IPS-20b (cell line): Measurements from ENCODE around the gene SDK1.

ENCODE experiments used
- H3K27ac ChIP-seq: one replicate; pipeline ENCODE4 v1.5.1; 2013; ENCODE audit warnings: low read length
- H3K27me3 ChIP-seq: 2 replicates; pipeline ENCODE4 v1.6.1; 2013; ENCODE audit warnings: mild to moderate bottlenecking, low read length, inconsistent platforms; ENCODE audit not compliant: insufficient read depth
- H3K36me3 ChIP-seq: 2 replicates; pipeline ENCODE4 v1.6.1; 2013; ENCODE audit warnings: low read depth, mild to moderate bottlenecking, inconsistent platforms, low read length, moderate library complexity; ENCODE audit not compliant: insufficient read depth
- H3K4me1 ChIP-seq: 2 replicates; pipeline ENCODE4 v1.6.1; 2013; ENCODE audit warnings: mild to moderate bottlenecking, control low read depth, inconsistent platforms, low read length, moderate library complexity; ENCODE audit not compliant: insufficient read depth
- H3K4me3 ChIP-seq: 2 replicates; pipeline ENCODE4 v1.5.1; 2013; ENCODE audit warnings: mild to moderate bottlenecking, low read length, inconsistent platforms
- H3K9ac ChIP-seq: 2 replicates; pipeline ENCODE4 v1.6.1; 2013; ENCODE audit warnings: low read depth, mild to moderate bottlenecking, inconsistent platforms, low read length, moderate library complexity
- H3K9me3 ChIP-seq: 2 replicates; pipeline ENCODE4 v1.6.1; 2013; ENCODE audit warnings: mild to moderate bottlenecking, low read depth, low read length, inconsistent platforms; ENCODE audit not compliant: insufficient read depth

The SDK1 gene

GRCh38 chr7:4066626-4067475, 765.8 kb downstream of the SDK1 start:
- Histone ChIP-seq H3K9ac (no peak overlapping the region), H3K36me3 (no peaks in the 10 kb centered on the region), H3K4me3 (no peak overlapping the region), H3K4me1 (no peaks in the 10 kb centered on the region; the same call in 1 of the 2 replicates), H3K27me3 (no peaks in the 10 kb centered on the region), H3K9me3 (no peaks in the 10 kb centered on the region), H3K27ac (no peak overlapping the region)

- H3K4me3 ChIP-seq = no peak overlapping the region
- H3K9me3 ChIP-seq = no peaks in the 10 kb centered on the region
- no peak overlapping the region for H3K27ac ChIP-seq
- H3K9ac ChIP-seq = no peak overlapping the region
- H3K27me3 ChIP-seq = no peaks in the 10 kb centered on the region
- no peaks in the 10 kb centered on the region; the same call in 1 of the 2 replicates for H3K4me1 ChIP-seq
- H3K36me3 ChIP-seq = no peaks in the 10 kb centered on the region
Measured at GRCh38 chr7:4067476-4067760, 766.4 kb downstream of the SDK1 start.

- Histone ChIP-seq H3K9ac (no peak overlapping the region), H3K27ac (no peak overlapping the region), H3K9me3 (no peaks in the 10 kb centered on the region), H3K27me3 (no peaks in the 10 kb centered on the region), H3K4me3 (no peak overlapping the region), H3K36me3 (no peaks in the 10 kb centered on the region), H3K4me1 (no peaks in the 10 kb centered on the region; the same call in 1 of the 2 replicates)
Measured at GRCh38 chr7:4067874-4068273, 766.8 kb downstream of the SDK1 start.

DNA sequence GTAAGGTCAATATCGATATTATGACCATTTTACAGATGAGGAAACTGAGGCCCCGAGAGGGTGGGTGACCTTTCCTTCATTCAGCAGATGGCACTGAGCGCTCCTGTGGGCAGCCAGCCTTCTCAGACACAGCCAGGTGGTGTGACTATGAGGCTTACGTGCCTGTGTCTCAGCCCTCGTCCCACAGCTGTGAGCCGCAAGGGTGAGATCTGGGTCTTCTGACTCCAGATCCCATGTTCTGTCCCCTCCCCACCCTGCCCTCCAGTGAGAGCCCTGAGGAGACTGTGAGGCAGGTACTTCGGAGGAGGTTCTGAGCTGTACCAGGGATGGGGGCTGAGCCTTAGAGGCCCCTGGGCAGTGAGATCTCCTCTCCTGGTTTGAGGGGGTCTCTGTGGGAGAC, 767.2 kb downstream of the SDK1 start:
- no peak overlapping the region for H3K27ac ChIP-seq
- no peak overlapping the region for H3K9ac ChIP-seq
- H3K27me3 ChIP-seq = no peaks in the 10 kb centered on the region

DNA sequence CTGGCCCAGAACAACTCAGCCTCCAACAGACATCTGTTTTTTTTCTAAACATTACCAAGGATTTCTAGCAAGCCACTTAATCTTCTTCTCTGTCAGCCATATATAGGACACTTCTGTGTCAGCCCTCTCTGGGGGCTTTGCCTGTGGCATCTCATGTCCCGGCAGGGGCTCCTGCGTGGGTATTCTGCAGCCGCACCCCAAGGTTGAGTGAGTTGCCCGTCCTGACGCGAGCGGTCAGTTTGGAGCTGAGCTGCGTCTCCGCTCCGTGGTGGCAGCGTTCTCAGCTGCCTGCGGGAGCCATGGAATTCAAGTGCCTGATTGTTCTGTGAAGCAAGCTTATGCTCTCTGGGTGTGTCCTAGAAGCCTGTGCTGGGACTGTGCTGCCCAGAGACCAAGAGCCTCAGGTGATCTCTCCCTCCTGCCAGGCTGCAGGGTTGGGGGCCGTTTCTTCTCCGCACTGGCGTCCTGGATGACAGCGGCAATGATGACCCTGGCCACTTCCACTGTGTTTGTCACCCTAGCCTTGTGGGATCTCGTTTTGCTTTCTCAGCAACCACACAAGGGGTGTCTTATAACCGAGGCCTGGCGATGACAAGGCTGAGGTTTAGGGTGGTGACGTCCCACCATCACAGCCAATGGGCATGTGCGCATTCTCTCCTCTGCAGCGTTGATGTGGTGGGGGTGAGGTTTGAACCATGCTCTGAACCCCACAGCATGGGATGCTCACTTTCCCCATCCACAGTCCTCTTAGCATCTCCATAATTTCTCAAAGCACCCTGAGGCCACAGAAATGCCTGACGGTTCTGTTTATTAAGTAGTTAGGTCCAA, 768.4 kb downstream of the SDK1 start:
- H3K27me3 ChIP-seq = no peaks in the 10 kb centered on the region
- H3K9me3 ChIP-seq = no peaks in the 10 kb centered on the region
- no peaks in the 10 kb centered on the region for H3K36me3 ChIP-seq
- H3K4me3 ChIP-seq = no peak overlapping the region
- H3K4me1 ChIP-seq = no peaks in the 10 kb centered on the region; the same call in 1 of the 2 replicates
- H3K9ac ChIP-seq = no peak overlapping the region
- H3K27ac ChIP-seq = no peak overlapping the region

More for the DNA sequence above, 767.2 kb downstream of the SDK1 start:
- Histone ChIP-seq H3K4me3 (no peak overlapping the region), H3K4me1 (no peaks in the 10 kb centered on the region; the same call in 1 of the 2 replicates), H3K36me3 (no peaks in the 10 kb centered on the region), H3K9me3 (no peaks in the 10 kb centered on the region)

GRCh38 chr7:4070214-4070613, 769.2 kb downstream of the SDK1 start:
- Histone ChIP-seq H3K9ac (no peak overlapping the region), H3K27ac (no peak overlapping the region), H3K4me3 (no peak overlapping the region), H3K36me3 (no peaks in the 10 kb centered on the region), H3K27me3 (no peaks in the 10 kb centered on the region), H3K4me1 (no peaks in the 10 kb centered on the region; the same call in 1 of the 2 replicates), H3K9me3 (no peaks in the 10 kb centered on the region)

- no peaks in the 10 kb centered on the region; the same call in 1 of the 2 replicates for H3K4me1 ChIP-seq
- no peaks in the 10 kb centered on the region for H3K9me3 ChIP-seq
- no peak overlapping the region for H3K27ac ChIP-seq
- no peaks in the 10 kb centered on the region for H3K36me3 ChIP-seq
- no peak overlapping the region for H3K9ac ChIP-seq
- H3K4me3 ChIP-seq = no peak overlapping the region
- no peaks in the 10 kb centered on the region for H3K27me3 ChIP-seq
Measured at GRCh38 chr7:4071370-4072058, 770.5 kb downstream of the SDK1 start.

DNA sequence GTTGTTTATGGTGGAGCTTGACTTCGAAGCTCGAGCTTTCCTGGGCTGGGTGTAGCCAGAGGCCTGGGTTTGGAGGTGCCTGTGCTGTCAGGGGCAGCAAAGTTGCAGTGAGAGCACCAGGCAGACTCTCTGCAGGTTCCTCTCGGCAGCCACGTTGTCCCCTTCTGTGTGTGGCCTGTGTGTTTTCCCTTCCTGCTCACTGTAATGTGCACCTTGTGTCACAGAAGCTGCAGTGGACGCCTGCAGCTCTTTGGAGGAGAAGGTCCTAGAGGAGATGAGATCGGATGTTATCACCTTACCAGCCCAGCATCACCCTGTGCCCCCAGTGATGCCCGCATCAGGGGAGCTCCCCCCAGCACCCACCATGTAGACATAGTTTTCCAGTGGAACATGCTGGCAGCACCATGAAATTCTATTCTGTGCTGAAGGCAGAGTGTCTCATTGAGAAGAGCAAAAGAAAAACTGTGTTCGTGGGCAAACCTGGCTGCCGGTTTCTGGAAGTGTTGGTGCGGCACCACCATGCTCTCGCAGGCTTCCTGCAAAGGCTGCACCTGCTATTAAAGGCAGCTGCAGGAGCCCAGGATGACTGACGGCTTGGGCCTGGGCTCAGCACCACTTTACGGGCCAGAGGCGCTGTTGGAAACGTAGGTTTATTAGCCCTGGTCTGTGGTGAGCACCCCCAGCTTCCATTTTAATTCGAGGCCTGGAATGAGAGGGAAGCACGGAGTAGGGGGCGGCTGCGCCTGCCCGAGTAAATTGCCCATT, 771.3 kb downstream of the SDK1 start:
- H3K9ac ChIP-seq = no peak overlapping the region
- H3K4me3 ChIP-seq = no peak overlapping the region
- H3K36me3 ChIP-seq = no peaks in the 10 kb centered on the region
- no peaks in the 10 kb centered on the region for H3K27me3 ChIP-seq
- no peaks in the 10 kb centered on the region; the same call in 1 of the 2 replicates for H3K4me1 ChIP-seq
- H3K27ac ChIP-seq = no peak overlapping the region
- no peaks in the 10 kb centered on the region for H3K9me3 ChIP-seq

DNA sequence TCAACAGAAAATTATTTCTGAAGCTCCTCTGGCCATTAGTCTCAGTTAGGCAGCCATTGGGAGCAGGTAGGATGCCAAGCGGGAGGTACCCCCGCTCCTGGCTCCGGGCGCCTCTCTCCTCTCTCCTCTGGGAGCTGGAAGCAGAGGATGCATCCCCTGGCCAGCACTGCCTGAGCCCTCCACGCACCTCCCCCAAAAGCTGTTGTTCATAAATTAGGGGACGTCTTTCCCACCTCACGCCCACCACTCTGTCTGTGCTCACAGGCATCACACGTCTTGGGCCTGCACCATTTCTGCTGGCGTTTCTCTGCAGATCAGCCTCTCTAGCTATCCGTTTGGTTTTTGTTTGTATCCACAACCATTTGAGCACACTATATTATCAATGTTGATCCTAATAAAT, 772.0 kb downstream of the SDK1 start:
- no peaks in the 10 kb centered on the region; the same call in 1 of the 2 replicates for H3K4me1 ChIP-seq
- H3K27ac ChIP-seq = no peak overlapping the region
- no peak overlapping the region for H3K9ac ChIP-seq
- H3K9me3 ChIP-seq = no peaks in the 10 kb centered on the region
- no peaks in the 10 kb centered on the region for H3K36me3 ChIP-seq
- H3K27me3 ChIP-seq = no peaks in the 10 kb centered on the region
- no peak overlapping the region for H3K4me3 ChIP-seq

- H3K36me3 ChIP-seq = no peaks in the 10 kb centered on the region
- H3K4me1 ChIP-seq = no peaks in the 10 kb centered on the region; the same call in 1 of the 2 replicates
- H3K4me3 ChIP-seq = no peak overlapping the region
- H3K27me3 ChIP-seq = no peaks in the 10 kb centered on the region
- no peak overlapping the region for H3K27ac ChIP-seq
- no peak overlapping the region for H3K9ac ChIP-seq
- no peaks in the 10 kb centered on the region for H3K9me3 ChIP-seq
Measured at GRCh38 chr7:4073750-4074149, 772.7 kb downstream of the SDK1 start.

GRCh38 chr7:4074407-4074806, 773.4 kb downstream of the SDK1 start:
- Histone ChIP-seq H3K27me3 (no peaks in the 10 kb centered on the region), H3K27ac (no peak overlapping the region), H3K4me1 (no peaks in the 10 kb centered on the region; the same call in 1 of the 2 replicates), H3K4me3 (no peak overlapping the region), H3K36me3 (no peaks in the 10 kb centered on the region), H3K9ac (no peak overlapping the region), H3K9me3 (no peaks in the 10 kb centered on the region)
